ENCODE results near the gene DEPDC4. TPM values are rescaled to one million over a fixed set of nuclear protein-coding genes. Genes with fewer than 3 reads are reported as not detected.

The DEPDC4 gene
- total and polyA plus RNA-seq, 11 donors, result 0.33 to 1.3 (median 0.60) TPM; not detected in 3

GRCh38 chr12:100274291-100274690 lies 7.4 kb upstream of the DEPDC4 start:
- Histone ChIP-seq H3K27me3 (no peaks in the 10 kb centered on the region), H3K36me3 (no peaks in the 10 kb centered on the region), H3K27ac (no peak overlapping the region), H3K4me1 (peaks cover 2 to 39% (median 23%) of the 10 kb centered on the region in 12 donors), H3K9me3 (peaks cover 0 to 4% (median 0%) of the 10 kb centered on the region in 12 donors), H3K4me3 (no peak overlapping the region)
- WGBS, 4 donors, result 92 to 97% (median 95%) methylated on average over 2 of the region's 2 CpGs
- ATAC-seq, result no peak
- TF ChIP-seq POLR2A (IDR thresholded peaks at IDR 0.05), result no peak
- TF ChIP-seq CTCF (IDR thresholded peaks at IDR 0.05), result no peak
- intact Hi-C loops (cut with DNase I), result no loop called here
- no peak for DNase-seq

GRCh38 chr12:100273782-100274181 lies 6.9 kb upstream of the DEPDC4 start:
- no peaks in the 10 kb centered on the region for H3K36me3 ChIP-seq
- peaks cover 0 to 4% (median 0%) of the 10 kb centered on the region in 12 donors for H3K9me3 ChIP-seq
- DNase-seq (no peak), ATAC-seq (no peak)
- 67 to 76% (median 71%) methylated on average over 4 of the region's 4 CpGs for WGBS, 4 donors
- intact Hi-C loops (cut with DNase I), result no loop called here
- H3K4me3 ChIP-seq, result no peak overlapping the region
- peaks cover 7 to 44% (median 28%) of the 10 kb centered on the region in 12 donors for H3K4me1 ChIP-seq
- H3K27ac ChIP-seq, result no peak overlapping the region
- H3K27me3 ChIP-seq, result no peaks in the 10 kb centered on the region
- TF ChIP-seq POLR2A (IDR thresholded peaks at IDR 0.05), result no peak
- no peak for TF ChIP-seq CTCF (IDR thresholded peaks at IDR 0.05)

DNA sequence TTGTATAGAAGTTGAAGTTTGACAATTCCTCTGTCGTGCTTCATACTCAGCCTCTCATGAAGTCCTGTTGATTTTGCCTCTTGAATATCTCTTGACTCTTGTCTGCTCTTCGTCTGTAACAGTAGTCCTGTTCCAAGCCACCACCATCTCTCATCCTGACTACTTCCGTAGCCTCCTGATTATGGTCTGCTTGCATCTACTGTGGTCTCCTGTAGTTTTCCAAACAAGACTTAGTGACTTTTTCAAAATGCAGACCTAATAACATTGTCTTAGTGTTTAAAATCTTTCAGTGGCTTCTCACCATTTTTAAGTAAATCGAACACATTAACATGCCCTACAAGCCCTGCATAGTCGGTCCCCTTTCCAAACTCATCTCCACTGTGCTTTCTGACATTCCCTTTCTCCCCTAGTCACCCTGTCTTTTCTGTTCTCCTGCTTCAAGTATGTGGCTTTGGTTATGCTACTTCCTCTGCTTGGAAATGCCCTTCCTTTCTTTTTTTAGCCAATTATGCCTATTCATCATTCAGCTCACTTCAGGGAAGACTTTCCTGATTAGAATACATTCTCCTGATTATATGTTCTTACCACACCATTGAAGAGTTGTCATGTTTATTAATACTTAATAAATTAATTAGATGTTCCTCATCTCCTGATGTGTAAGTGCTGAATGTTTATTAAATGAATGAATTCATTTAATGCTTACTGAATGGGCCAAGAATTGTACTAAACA lies 2.1 kb upstream of the DEPDC4 start:
- ATAC-seq, result peak in 1 of 4 donors; percentile 5
- Histone ChIP-seq H3K4me3 (peak overlapping the region in 9 of 12 donors; percentile 74 to 99 (median 94)), H3K27me3 (no peaks in the 10 kb centered on the region), H3K36me3 (no peaks in the 10 kb centered on the region), H3K27ac (peak overlapping the region in 3 of 12 donors; percentile 39 to 98 (median 97)), H3K4me1 (peaks cover 15 to 58% (median 35%) of the 10 kb centered on the region in 12 donors), H3K9me3 (no peaks in the 10 kb centered on the region)
- no peak for TF ChIP-seq CTCF (IDR thresholded peaks at IDR 0.05)
- no peak for TF ChIP-seq POLR2A (IDR thresholded peaks at IDR 0.05)
- intact Hi-C loops (cut with DNase I), result loop anchor here in 2 of 10 donors (5.0 kb wide), 3 partner anchors 43 to 288 kb away; partner anchors contain the start of gene ACTR6 (in 2 of the 2)
- DNase-seq, result no peak
- 44 to 51% (median 47%) methylated on average over 5 of the region's 5 CpGs for WGBS, 4 donors

GRCh38 chr12:100267603-100268281 lies 863 bp upstream of the DEPDC4 start:
- peak in 2 of 4 donors; percentile 16 to 24 for ATAC-seq
- intact Hi-C loops (cut with DNase I), result loop anchor here in 5 of 10 donors (2.0 to 5.0 kb wide), 6 partner anchors 33 to 290 kb away; partner anchors contain the start of genes ACTR6 (in 4 of the 5) and BLTP3B (in 1 of the 5)
- Histone ChIP-seq H3K4me3 (peak overlapping the region; percentile 74 to 99 (median 92)), H3K27ac (peak overlapping the region; percentile 89 to 99 (median 97)), H3K36me3 (no peaks in the 10 kb centered on the region), H3K27me3 (no peaks in the 10 kb centered on the region), H3K4me1 (peaks cover 15 to 53% (median 31%) of the 10 kb centered on the region in 12 donors), H3K9me3 (no peaks in the 10 kb centered on the region)
- DNase-seq, result peak in 2 of 5 donors; percentile 40 to 66
- 0 to 2% (median 1%) methylated on average over 20 to 33 of the region's 33 CpGs for WGBS, 4 donors
- TF ChIP-seq CTCF (IDR thresholded peaks at IDR 0.05), result no peak
